HCEC 1CT (cell line): ENCODE data around the gene SLC35A5.
A peak's percentile ranks its signal among the peaks of the same experiment; 100 is the strongest.
"Not testable (repeated sequence)": the region's sequence is repeated elsewhere in the genome, so short reads cannot be mapped to it uniquely, and the experiment has no call there.

Experiments used
- DNase-seq: peaks from one replicate; pipeline ENCODE4 v3.0.0-alpha.2; 2017

The SLC35A5 gene

GRCh38 chr3:112561734-112562529, at the start of gene SLC35A5, which contains the start of gene ATG3:
Gene SLC35A5, plus strand, starts transcription at chr3:112562045. Its CDS starts 1,359 bp downstream, at chr3:112563404.
Gene ATG3, minus strand, starts transcription at chr3:112561962. Its CDS starts 434 bp downstream, at chr3:112561528.
- peak; percentile 99 for DNase-seq

- DNase-seq = no peak
Observed at GRCh38 chr3:112512320-112512719, 49.5 kb upstream of the SLC35A5 start.

- no peak for DNase-seq
Observed at GRCh38 chr3:112514527-112515128, 47.2 kb upstream of the SLC35A5 start.

GRCh38 chr3:112518970-112519369, 42.9 kb upstream of the SLC35A5 start:
- not testable (repeated sequence) for DNase-seq

- DNase-seq = peak; percentile 58
Observed at GRCh38 chr3:112519424-112520001, 42.3 kb upstream of the SLC35A5 start.

GRCh38 chr3:112524127-112524526, 37.7 kb upstream of the SLC35A5 start:
- DNase-seq = not testable (repeated sequence)

- no peak for DNase-seq
Observed at GRCh38 chr3:112530573-112530972, 31.3 kb upstream of the SLC35A5 start.

- peak; percentile 30 for DNase-seq
Observed at GRCh38 chr3:112531358-112531781, 30.5 kb upstream of the SLC35A5 start.

- no peak for DNase-seq
Observed at GRCh38 chr3:112539825-112540650, 21.8 kb upstream of the SLC35A5 start.

GRCh38 chr3:112546216-112546759, 15.6 kb upstream of the SLC35A5 start:
- DNase-seq = no peak

- no peak for DNase-seq
Observed at GRCh38 chr3:112550859-112551258, 11.0 kb upstream of the SLC35A5 start.

GRCh38 chr3:112555535-112556170, 6.2 kb upstream of the SLC35A5 start:
- DNase-seq = peak; percentile 11

- DNase-seq = no peak
Observed at GRCh38 chr3:112557976-112558375, 3.9 kb upstream of the SLC35A5 start.

GRCh38 chr3:112560307-112560706, 1.5 kb upstream of the SLC35A5 start:
- DNase-seq = no peak

- peak; percentile 85 for DNase-seq
Observed at GRCh38 chr3:112560721-112561483, 943 bp upstream of the SLC35A5 start.

- no peak for DNase-seq
Observed at GRCh38 chr3:112561484-112561733, 436 bp upstream of the SLC35A5 start.

- not testable (repeated sequence) for DNase-seq
Observed at GRCh38 chr3:112564247-112564939, 2.5 kb downstream of the SLC35A5 start.

- no peak for DNase-seq
Observed at GRCh38 chr3:112564940-112565305, 3.1 kb downstream of the SLC35A5 start.

- DNase-seq = peak; percentile 60
Observed at GRCh38 chr3:112568642-112569041, 6.8 kb downstream of the SLC35A5 start.

GRCh38 chr3:112569265-112569664, 7.4 kb downstream of the SLC35A5 start:
- no peak for DNase-seq

- DNase-seq = no peak
Observed at GRCh38 chr3:112572701-112573100, 10.9 kb downstream of the SLC35A5 start.
